Glutamatergic neuron (in vitro differentiated cells): ENCODE measurements around the gene DIPK1B. TPM values are rescaled to one million over a fixed set of nuclear protein-coding genes. Genes with fewer than 3 reads are reported as not detected.
A peak's percentile ranks its signal among the peaks of the same experiment; 100 is the strongest.

Source experiments
- DNase-seq: peaks from one replicate; pipeline ENCODE4 v3.0.0; 2022
- H3K27ac Mint-ChIP-seq: one replicate; pipeline ENCODE4 v1.8.0; 2020; ENCODE audit warnings: mild to moderate bottlenecking, mixed read lengths, inconsistent platforms; ENCODE audit not compliant: unreplicated experiment
- H3K27me3 Mint-ChIP-seq: one replicate; pipeline ENCODE4 v1.8.0; 2020; ENCODE audit warnings: mild to moderate bottlenecking, moderate library complexity, mixed read lengths, inconsistent platforms; ENCODE audit not compliant: unreplicated experiment
- H3K36me3 Mint-ChIP-seq: one replicate; pipeline ENCODE4 v1.8.0; 2020; ENCODE audit warnings: mild to moderate bottlenecking, mixed read lengths, inconsistent platforms; ENCODE audit not compliant: unreplicated experiment
- H3K4me1 Mint-ChIP-seq: one replicate; pipeline ENCODE4 v1.8.0; 2020; ENCODE audit warnings: mild to moderate bottlenecking, low read depth, mixed read lengths, inconsistent platforms; ENCODE audit not compliant: unreplicated experiment
- H3K4me3 Mint-ChIP-seq: one replicate; pipeline ENCODE4 v1.8.0; 2020; ENCODE audit warnings: mild to moderate bottlenecking, mixed read lengths, inconsistent platforms; ENCODE audit not compliant: unreplicated experiment
- H3K9me3 Mint-ChIP-seq: one replicate; pipeline ENCODE4 v1.8.0; 2020; ENCODE audit warnings: mild to moderate bottlenecking, moderate library complexity, mixed read lengths, inconsistent platforms; ENCODE audit not compliant: unreplicated experiment
- CTCF ChIP-seq: fragments of 200-600 bp; sonication (generic); IDR thresholded peaks from one replicate; pipeline ENCODE4 v1.5.0; 2021; ENCODE audit not compliant: partially characterized antibody, unreplicated experiment
- total RNA-seq: library from RNA; stranded (reverse); fragmentation: NEBNext Ultra II Directional; extraction: Animal tissue kit (Norgen Biotek cat#: 25700); gene quantifications from one replicate; pipeline ENCODE4 v1.2.1, GENCODE V29; 2021; ENCODE audit not compliant: unreplicated experiment

Gene DIPK1B
- total RNA-seq, 1 donor from 2014 or later, result 71.3 TPM

- H3K27ac Mint-ChIP-seq, result peak overlapping the region; percentile 86
- TF ChIP-seq CTCF, result peak; percentile 34
- peaks cover 14% of the 10 kb centered on the region for H3K4me1 Mint-ChIP-seq
- peaks cover 4% of the 10 kb centered on the region for H3K36me3 Mint-ChIP-seq
- no peak for DNase-seq
- peaks cover 8% of the 10 kb centered on the region for H3K9me3 Mint-ChIP-seq
- peak overlapping the region; percentile 95 for H3K4me3 Mint-ChIP-seq
- H3K27me3 Mint-ChIP-seq, result peaks cover 14% of the 10 kb centered on the region
Observed at GRCh38 chr9:136726631-136727191, 14.3 kb downstream of the DIPK1B start.

DNA sequence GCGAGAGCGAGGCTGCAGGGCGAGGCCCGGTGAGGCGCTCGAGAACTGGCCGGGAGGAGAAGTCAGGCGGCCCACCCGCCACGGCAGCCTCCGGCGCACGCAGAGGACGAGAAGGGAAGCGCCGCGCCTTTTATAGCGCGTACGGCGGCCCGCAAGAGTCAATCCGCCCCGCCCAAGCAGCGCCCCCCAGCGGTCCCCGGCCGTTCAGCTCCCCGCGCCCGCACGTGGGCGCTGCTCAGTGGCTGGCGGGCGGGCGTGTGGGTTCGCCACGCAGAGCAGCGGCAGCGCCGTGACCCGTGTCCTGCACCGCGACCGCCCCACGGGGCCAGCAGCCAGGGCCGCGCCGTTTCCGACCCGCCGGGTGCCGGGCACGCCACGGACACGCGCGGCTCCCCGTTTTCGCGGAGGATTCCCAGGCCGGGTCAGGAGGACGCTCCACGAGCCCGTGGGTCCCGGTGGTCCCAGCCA lies 15.7 kb downstream of the DIPK1B start:
- Mint-ChIP-seq H3K4me3 (no peak overlapping the region), H3K4me1 (peaks cover 14% of the 10 kb centered on the region), H3K36me3 (peaks cover 4% of the 10 kb centered on the region), H3K27me3 (peaks cover 14% of the 10 kb centered on the region), H3K9me3 (peaks cover 8% of the 10 kb centered on the region), H3K27ac (no peak overlapping the region)
- TF ChIP-seq CTCF, result peak; percentile 95
- peak; percentile 94 for DNase-seq

- DNase-seq, result peak; percentile 63
- TF ChIP-seq CTCF, result no peak
- H3K4me3 Mint-ChIP-seq, result peak overlapping the region; percentile 75
- H3K4me1 Mint-ChIP-seq, result peaks cover 14% of the 10 kb centered on the region
- peaks cover 4% of the 10 kb centered on the region for H3K36me3 Mint-ChIP-seq
- peaks cover 8% of the 10 kb centered on the region for H3K9me3 Mint-ChIP-seq
- no peak overlapping the region for H3K27ac Mint-ChIP-seq
- peaks cover 13% of the 10 kb centered on the region for H3K27me3 Mint-ChIP-seq
Observed at GRCh38 chr9:136728548-136729123, 16.3 kb downstream of the DIPK1B start.

DNA sequence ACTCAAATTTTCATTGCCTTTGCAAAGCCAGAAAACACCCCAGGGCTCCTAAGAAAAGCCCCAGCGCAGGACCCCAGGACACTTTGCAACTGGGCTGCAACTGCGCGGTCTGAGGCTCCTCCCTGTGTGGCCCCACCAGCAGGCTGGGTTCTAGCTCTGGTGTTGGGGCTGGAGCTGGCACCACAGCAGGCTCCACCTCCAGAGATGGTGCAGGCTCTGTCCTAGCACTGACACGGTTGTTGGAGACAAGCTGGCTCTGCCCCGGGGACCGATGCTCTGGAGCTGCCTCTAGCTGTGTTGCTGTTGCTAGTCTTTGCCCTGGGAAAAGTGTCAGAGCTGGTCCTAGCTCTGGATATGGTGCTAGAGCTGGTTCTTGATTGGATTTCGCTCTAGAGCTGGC lies 16.8 kb downstream of the DIPK1B start:
- Mint-ChIP-seq H3K9me3 (peaks cover 10% of the 10 kb centered on the region), H3K36me3 (peaks cover 4% of the 10 kb centered on the region), H3K27me3 (peaks cover 9% of the 10 kb centered on the region), H3K4me3 (peak overlapping the region; percentile 25), H3K4me1 (peaks cover 14% of the 10 kb centered on the region), H3K27ac (no peak overlapping the region)
- TF ChIP-seq CTCF, result no peak
- DNase-seq, result no peak

GRCh38 chr9:136729926-136730325 lies 17.6 kb downstream of the DIPK1B start:
- Mint-ChIP-seq H3K27me3 (peaks cover 6% of the 10 kb centered on the region), H3K4me1 (peaks cover 14% of the 10 kb centered on the region), H3K9me3 (peaks cover 8% of the 10 kb centered on the region), H3K36me3 (no peaks in the 10 kb centered on the region), H3K4me3 (no peak overlapping the region), H3K27ac (no peak overlapping the region)
- DNase-seq, result no peak
- no peak for TF ChIP-seq CTCF
